HepG2 (cell line): ENCODE data around the gene ARCN1. TPM values are rescaled to one million over a fixed set of nuclear protein-coding genes. Genes with fewer than 3 reads are reported as not detected.

Experiments used
- ATAC-seq: fragments of 200-7000 bp; cut with Tn5 transposase; 3 replicates; pipeline ENCODE4 v1.9.1; 2020; ENCODE audit warnings: mild to moderate bottlenecking, moderate library complexity
- BruUV-seq: library from RNA; stranded (reverse); fragments of 400-500 nt; replicated peaks from 2 replicates; lab custom pipeline; 2021; lab: Mats Ljungman, UMichigan
- CTCF ChIA-PET: fragments of 300-600 bp; formaldehyde crosslinking; extraction: SDS; loops from one replicate; lab custom pipeline; 2021; ENCODE audit warnings: low total read pairs, inconsistent platforms, low intra/inter-chr PET ratio; lab: Yijun Ruan, JAX
- POLR2A ChIA-PET: fragments of 350-600 bp; sonication (Branson Sonifier 250); formaldehyde crosslinking; loops from one replicate; lab custom pipeline; 2020; ENCODE audit warnings: antibody characterized with exemption, inconsistent platforms; lab: Yijun Ruan, JAX
- DNase-seq: peaks from one replicate; pipeline ENCODE4 v3.0.0-alpha.2; 2015; ENCODE audit warnings: low spot score
- FAIRE-seq: peaks from 3 replicates; lab custom pipeline; 2011; peaks lifted over from hg19 to GRCh38; lab: Jason Lieb, UNC
- H2AFZ ChIP-seq: one replicate; pipeline ENCODE4 v1.6.1; 2011; ENCODE audit warnings: low read length, inconsistent platforms
- H3K27ac ChIP-seq: fragments of 300-600 bp; 3 replicates; pipeline ENCODE4 v1.8.0; 2011; ENCODE audit warnings: mixed run types, mild to moderate bottlenecking, mixed read lengths, low read length, inconsistent platforms; ENCODE audit not compliant: insufficient read depth; ENCODE audit errors: extremely low read length
- H3K27me3 ChIP-seq, 2 experiments: fragments of 200-600 bp in 1 of 2; 2 replicates in 1 of 2; 3 replicates in 1 of 2; pipeline versions ENCODE4 v1.6.0 to v1.8.0; 2011; ENCODE audit warnings: low read length in 2 of 2, mild to moderate bottlenecking in 2 of 2, moderate library complexity in 2 of 2, inconsistent platforms in 1 of 2; ENCODE audit not compliant: insufficient read depth in 2 of 2, control insufficient read depth in 1 of 2
- H3K36me3 ChIP-seq, 2 experiments: fragments of 200-600 bp in 1 of 2; replicated peaks in 1 of 2; 2 replicates in 1 of 2; 3 replicates in 1 of 2; pipeline versions ENCODE4 v1.5.1 to v1.8.0; 2011; ENCODE audit warnings: low read length in 2 of 2, inconsistent platforms in 1 of 2; ENCODE audit not compliant: insufficient read depth in 2 of 2, control insufficient read depth in 1 of 2
- H3K4me1 ChIP-seq: 2 replicates; pipeline ENCODE4 v1.5.1; 2012; ENCODE audit warnings: low read length, inconsistent platforms; ENCODE audit not compliant: insufficient read depth
- H3K4me2 ChIP-seq: 2 replicates; pipeline ENCODE4 v1.6.0; 2011; ENCODE audit warnings: low read depth, low read length, inconsistent platforms
- H3K4me3 ChIP-seq, 3 experiments: fragments of 200-600 bp in 1 of 3; sonication (generic), shearing (Covaris generic) in 1 of 3; replicated peaks in 1 of 3; 2 replicates each; pipeline ENCODE4 v1.5.1; 2011 to 2016; ENCODE audit warnings: low read length in 3 of 3, inconsistent platforms in 2 of 3, low read depth in 2 of 3, mild to moderate bottlenecking in 2 of 3, control low read depth in 1 of 3, mixed read lengths in 1 of 3; ENCODE audit not compliant: insufficient read depth in 1 of 3
- H3K79me2 ChIP-seq: one replicate; pipeline ENCODE4 v1.6.1; 2011; ENCODE audit warnings: low read length, inconsistent platforms; ENCODE audit not compliant: insufficient read depth
- H3K9ac ChIP-seq: 2 replicates; pipeline ENCODE4 v1.6.0; 2011; ENCODE audit warnings: mild to moderate bottlenecking, low read depth, low read length, inconsistent platforms; ENCODE audit not compliant: insufficient read depth
- H3K9me3 ChIP-seq: 2 replicates; pipeline ENCODE4 v1.5.1; 2012; ENCODE audit warnings: mild to moderate bottlenecking, low read length
- H4K20me1 ChIP-seq: 2 replicates; pipeline ENCODE4 v1.6.0; 2011; ENCODE audit warnings: inconsistent platforms, mild to moderate bottlenecking, low read length, moderate library complexity; ENCODE audit not compliant: insufficient read depth
- ATM ChIP-seq: fragments of 450-650 bp; IDR thresholded peaks from 2 replicates; pipeline ENCODE4 v1.7.1; 2017; ENCODE audit warnings: mild to moderate bottlenecking, borderline replicate concordance
- CREB1 ChIP-seq, 2 experiments: fragments of 450-650 bp in 1 of 2; IDR thresholded peaks; 2 replicates each; pipeline ENCODE4 v1.6.1; 2016 to 2017; ENCODE audit warnings: control low read depth in 1 of 2, mild to moderate bottlenecking in 1 of 2, missing compliant biosample characterization in 1 of 2, missing genetic modification characterization in 1 of 2
- HMGXB3 ChIP-seq: sonication (generic); formaldehyde crosslinking; IDR thresholded peaks from 2 replicates; pipeline ENCODE4 v1.4.0; 2020; ENCODE audit warnings: missing genetic modification reagents, borderline replicate concordance
- NFIC ChIP-seq: IDR thresholded peaks from 2 replicates; pipeline ENCODE4 v1.6.1; 2012; ENCODE audit warnings: mild to moderate bottlenecking, low read length, inconsistent platforms
- NFRKB ChIP-seq: fragments of 450-650 bp; IDR thresholded peaks from 2 replicates; pipeline ENCODE4 v1.6.1; 2017
- POLR2G ChIP-seq: fragments of 200-400 bp; formaldehyde crosslinking; IDR thresholded peaks from 2 replicates; pipeline ENCODE4 v1.6.1; 2018; ENCODE audit warnings: mild to moderate bottlenecking, low read depth, low read length, moderate library complexity
- SOX5 ChIP-seq: IDR thresholded peaks from 2 replicates; pipeline ENCODE4 v1.6.1; 2016; ENCODE audit warnings: borderline replicate concordance
- SP1 ChIP-seq, 2 experiments: fragments of 450-650 bp in 1 of 2; sonication (generic) in 1 of 2; formaldehyde crosslinking in 1 of 2; IDR thresholded peaks; 2 replicates each; pipeline versions ENCODE4 v1.4.0 to v1.6.1; 2016 to 2020; ENCODE audit warnings: missing genetic modification reagents in 1 of 2
- TBX2 ChIP-seq: sonication (generic); formaldehyde crosslinking; IDR thresholded peaks from 2 replicates; pipeline ENCODE4 v1.5.0; 2020; ENCODE audit warnings: missing genetic modification reagents, mild to moderate bottlenecking, borderline replicate concordance
- TRAFD1 ChIP-seq: sonication (generic); formaldehyde crosslinking; IDR thresholded peaks from 2 replicates; pipeline ENCODE4 v1.5.1; 2020; ENCODE audit warnings: missing genetic modification reagents, mild to moderate bottlenecking, borderline replicate concordance
- ZNF580 ChIP-seq: IDR thresholded peaks from 2 replicates; pipeline ENCODE4 v1.6.1; 2016; ENCODE audit warnings: low read depth, borderline replicate concordance
- WGBS: methylation state at CpG from one replicate; pipeline ENCODE4 v1.1.6; 2017; ENCODE audit warnings: low lambda C conversion rate; 5-methylcytosine and 5-hydroxymethylcytosine counted together
- in situ Hi-C: cut with HindIII; loops from 2 replicates; pipeline ENCODE4 v1.10.0; 2017; ENCODE audit warnings: low pct_unique_long_range_greater_than_20kb; ENCODE audit not compliant: extremely low pct_ligation_motif_present
- intact Hi-C: fragments of 100-400 bp; cut with micrococcal nuclease; formaldehyde crosslinking; loops from one replicate; pipeline ENCODE4 v1.10.0; 2022; ENCODE audit not compliant: unreplicated experiment
- polyA plus RNA-seq, 8 experiments: library from polyadenylated mRNA; depleted of rRNA in 3 of 8; stranded (reverse) in 7 of 8; unstranded in 1 of 8; fragments of >200 nt; fragmentation: Illumina TruSeq in 4 of 8; extraction: Trizol in 4 of 8; gene quantifications; 2 replicates each; pipeline versions ENCODE4 v1.2.1 to v1.2.3, GENCODE V29; 2011 to 2016; ENCODE audit warnings: low read depth in 4 of 8, missing spikeins in 1 of 8, mixed read lengths in 1 of 8; ENCODE audit not compliant: insufficient read depth in 1 of 8
- total RNA-seq, 5 experiments: library from RNA; depleted of rRNA; stranded (reverse); fragments of >200 nt; fragmentation: Illumina TruSeq; extraction: Trizol; gene quantifications; 2 replicates each; pipeline ENCODE4 v1.2.3, GENCODE V29; 2016; ENCODE audit warnings: low read depth in 1 of 5

Gene ARCN1
- total and polyA plus RNA-seq, 2 of the 13 experiments (the other 11 are each of a cell fraction or from before 2014, with no cell fraction given), result 148 to 200 TPM

DNA sequence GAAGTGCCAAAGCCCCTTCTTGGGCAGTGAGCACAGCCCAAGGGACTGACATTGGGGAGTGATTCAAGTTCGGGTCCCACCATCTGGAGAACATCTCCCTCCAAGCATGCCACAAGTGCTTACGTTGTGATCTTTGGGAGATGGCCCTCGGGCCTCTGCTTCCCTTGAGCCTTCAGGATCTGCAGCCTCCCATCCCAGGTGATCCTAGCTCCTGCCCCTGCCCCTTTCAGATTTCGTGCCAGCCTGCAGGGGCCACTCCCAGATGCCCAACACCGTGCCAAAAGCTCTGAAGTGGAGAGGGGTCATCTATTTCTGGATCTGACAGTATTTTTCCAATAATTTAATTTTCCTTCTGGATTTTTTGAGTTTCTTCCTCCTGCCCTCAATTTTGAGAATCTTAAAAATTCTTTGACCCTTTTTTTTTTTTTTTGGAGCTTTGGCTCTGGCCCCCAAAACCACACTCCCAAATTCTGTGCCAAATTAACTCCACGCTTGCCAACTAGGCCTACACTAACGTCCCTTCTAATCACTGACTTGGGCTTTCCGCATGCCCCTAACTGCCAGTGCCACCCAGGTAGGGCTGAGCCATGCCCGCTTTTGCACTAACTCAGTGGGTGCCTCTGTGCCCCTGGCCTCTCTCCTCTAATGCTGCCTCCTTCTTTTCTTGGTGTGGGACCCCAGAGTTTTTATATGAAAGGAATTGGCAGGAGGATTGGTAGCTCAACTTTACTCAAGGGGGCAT lies 60.5 kb downstream of the ARCN1 start:
- Histone ChIP-seq H3K27me3 (no peaks in the 10 kb centered on the region), H3K79me2 (no peaks in the 10 kb centered on the region), H3K4me1 (peaks cover 9% of the 10 kb centered on the region), H2AFZ (no peak overlapping the region), H3K27ac (no peak overlapping the region), H3K4me3 (no peak overlapping the region), H4K20me1 (no peaks in the 10 kb centered on the region), H3K9ac (no peak overlapping the region), H3K36me3 (peaks cover 4 to 8% of the 10 kb centered on the region in 2 experiments; a peak in 3 of 5 replicates), H3K4me2 (no peak overlapping the region), H3K9me3 (no peaks in the 10 kb centered on the region)
- intact Hi-C loops, result no loop called here
- ChIA-PET POLR2A (interaction anchor here (2.2 to 2.7 kb wide), 2 partner anchors 12 to 24 kb away, joined by 7 to 8 read pairs; no protein-coding TSS in a partner anchor), CTCF (no interaction called here)
- no peak for ATAC-seq
- TF ChIP-seq NFRKB (no peak), NFIC (no peak)
- DNase-seq, result no peak
- WGBS, result 90% methylated on average over 9 of the region's 9 CpGs
- FAIRE-seq, result no peak
- in situ Hi-C loops, result no loop called here
- no TSS peak for BruUV-seq

DNA sequence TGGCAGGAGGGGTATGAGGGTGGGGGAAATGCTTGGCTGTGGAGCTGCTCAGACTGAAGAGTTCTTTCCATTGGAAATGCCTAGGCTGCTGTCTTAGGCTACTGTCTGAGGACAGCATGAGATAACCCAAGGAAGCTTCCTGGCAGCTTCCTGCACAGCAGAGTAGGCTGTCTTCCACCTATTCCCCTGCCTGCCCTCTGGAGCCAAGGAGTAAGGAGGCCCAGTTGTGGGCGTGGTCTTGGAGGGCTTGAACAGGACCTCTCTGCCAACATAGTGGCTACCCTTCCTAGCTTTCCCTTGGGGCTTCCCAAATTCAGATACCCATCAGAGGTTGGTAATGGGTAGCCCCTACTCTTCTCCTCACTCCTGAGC lies 61.1 kb downstream of the ARCN1 start:
- POLR2A ChIA-PET, result interaction anchor here (2.2 to 2.7 kb wide), 2 partner anchors 13 to 24 kb away, joined by 7 to 8 read pairs; no protein-coding TSS in a partner anchor
- WGBS, result no CpG with 5 or more reads among the region's 1 CpG
- Histone ChIP-seq H3K9me3 (no peaks in the 10 kb centered on the region), H3K36me3 (peaks cover 0 to 5% of the 10 kb centered on the region in 2 experiments; a peak in 2 of 5 replicates), H3K4me3 (no peak overlapping the region), H4K20me1 (no peaks in the 10 kb centered on the region), H3K79me2 (no peaks in the 10 kb centered on the region), H3K4me1 (peaks cover 9% of the 10 kb centered on the region), H3K27me3 (no peaks in the 10 kb centered on the region), H3K27ac (no peak overlapping the region), H3K4me2 (no peak overlapping the region), H2AFZ (no peak overlapping the region), H3K9ac (no peak overlapping the region)
- no TSS peak for BruUV-seq
- ATAC-seq (no peak), DNase-seq (no peak), FAIRE-seq (no peak)
- CTCF ChIA-PET, result no interaction called here
- intact Hi-C loops (no loop called here), in situ Hi-C loops (no loop called here)
- TF ChIP-seq ZNF580 (no peak), TRAFD1 (CRISPR knock-in tag) (no peak), HMGXB3 (CRISPR knock-in tag) (no peak), SP1 (IDR thresholded peaks at IDR 0.05) (no peak), SP1 (CRISPR knock-in tag; IDR thresholded peaks at IDR 0.05) (no peak), POLR2G (no peak), SOX5 (no peak), TBX2 (no peak), ATM (no peak), CREB1 (IDR thresholded peaks at IDR 0.05) (no peak), CREB1 (CRISPR knock-in tag; IDR thresholded peaks at IDR 0.05) (no peak)
